Measurements from ENCODE around the gene RUNX2.
A peak's percentile ranks its signal among the peaks of the same experiment; 100 is the strongest.

Gene RUNX2

GRCh38 chr6:45375449-45375848 is 47.3 kb downstream of the RUNX2 start:
- Mint-ChIP-seq H3K9me3 (no peaks in the 10 kb centered on the region), H3K4me3 (peak overlapping the region; percentile 45), H3K36me3 (ENCODE audit: low read depth) (peaks cover 18% of the 10 kb centered on the region), H3K27ac (peak overlapping the region; percentile 10), H3K4me1 (ENCODE audit: low read depth) (peaks cover 61% of the 10 kb centered on the region), H3K27me3 (no peaks in the 10 kb centered on the region)
- DNase-seq, result no peak

GRCh38 chr6:45376310-45377042 is 48.3 kb downstream of the RUNX2 start:
- Mint-ChIP-seq H3K27me3 (no peaks in the 10 kb centered on the region), H3K4me1 (ENCODE audit: low read depth) (peaks cover 52% of the 10 kb centered on the region), H3K27ac (peak overlapping the region; percentile 99)

GRCh38 chr6:45377043-45377553 is 49.0 kb downstream of the RUNX2 start:
- Mint-ChIP-seq H3K27ac (peak overlapping the region; percentile 99), H3K27me3 (no peaks in the 10 kb centered on the region), H3K4me1 (ENCODE audit: low read depth) (peaks cover 46% of the 10 kb centered on the region), H3K36me3 (ENCODE audit: low read depth) (peaks cover 16% of the 10 kb centered on the region), H3K4me3 (peak overlapping the region; percentile 99), H3K9me3 (no peaks in the 10 kb centered on the region)
- no peak for DNase-seq

More at GRCh38 chr6:45376310-45377042, 48.3 kb downstream of the RUNX2 start:
- Mint-ChIP-seq H3K4me3 (peak overlapping the region; percentile 99), H3K9me3 (no peaks in the 10 kb centered on the region), H3K36me3 (ENCODE audit: low read depth) (peaks cover 16% of the 10 kb centered on the region)
- no peak for DNase-seq

GRCh38 chr6:45377554-45378333 is 49.6 kb downstream of the RUNX2 start, which contains the start of gene SUPT3H:
Gene SUPT3H (minus strand): TSS chr6:45377934.
- DNase-seq, result peak; percentile 95
- Mint-ChIP-seq H3K4me3 (peak within 1 kb of the TSS; percentile 99), H3K27me3 (no peaks in the 10 kb centered on the region), H3K4me1 (ENCODE audit: low read depth) (peaks cover 41% of the 10 kb centered on the region), H3K27ac (peak within 1 kb of the TSS; percentile 99), H3K36me3 (ENCODE audit: low read depth) (peaks cover 16% of the 10 kb centered on the region), H3K9me3 (no peaks in the 10 kb centered on the region)

- no peak for DNase-seq
- Mint-ChIP-seq H3K9me3 (no peaks in the 10 kb centered on the region), H3K27ac (peak overlapping the region; percentile 99)
These were observed 50.3 kb downstream of the RUNX2 start for GRCh38 chr6:45378334-45378926.

GRCh38 chr6:45382391-45382790 is 54.3 kb downstream of the RUNX2 start:
- Mint-ChIP-seq H3K9me3 (no peaks in the 10 kb centered on the region), H3K4me3 (no peak overlapping the region), H3K36me3 (ENCODE audit: low read depth) (peaks cover 10% of the 10 kb centered on the region), H3K4me1 (ENCODE audit: low read depth) (peaks cover 11% of the 10 kb centered on the region), H3K27me3 (no peaks in the 10 kb centered on the region), H3K27ac (no peak overlapping the region)
- DNase-seq, result no peak

More at GRCh38 chr6:45378334-45378926, 50.3 kb downstream of the RUNX2 start:
- no peaks in the 10 kb centered on the region for H3K27me3 Mint-ChIP-seq
- H3K4me3 Mint-ChIP-seq, result peak overlapping the region; percentile 99
- peaks cover 35% of the 10 kb centered on the region for H3K4me1 Mint-ChIP-seq (ENCODE audit: low read depth)
- peaks cover 16% of the 10 kb centered on the region for H3K36me3 Mint-ChIP-seq (ENCODE audit: low read depth)

- no peak overlapping the region for H3K4me3 Mint-ChIP-seq
- no peak for DNase-seq
- no peaks in the 10 kb centered on the region for H3K27me3 Mint-ChIP-seq
- peaks cover 3% of the 10 kb centered on the region for H3K9me3 Mint-ChIP-seq
- peaks cover 9% of the 10 kb centered on the region for H3K4me1 Mint-ChIP-seq (ENCODE audit: low read depth)
- H3K36me3 Mint-ChIP-seq (ENCODE audit: low read depth), result peaks cover 1% of the 10 kb centered on the region
- no peak overlapping the region for H3K27ac Mint-ChIP-seq
These were observed 58.4 kb downstream of the RUNX2 start for GRCh38 chr6:45386501-45386900.

- no peak overlapping the region for H3K4me3 Mint-ChIP-seq
- no peak for DNase-seq
- H3K27me3 Mint-ChIP-seq, result no peaks in the 10 kb centered on the region
- H3K36me3 Mint-ChIP-seq (ENCODE audit: low read depth), result peaks cover 3% of the 10 kb centered on the region
- peaks cover 5% of the 10 kb centered on the region for H3K9me3 Mint-ChIP-seq
- peaks cover 11% of the 10 kb centered on the region for H3K4me1 Mint-ChIP-seq (ENCODE audit: low read depth)
- no peak overlapping the region for H3K27ac Mint-ChIP-seq
These were observed 59.1 kb downstream of the RUNX2 start for GRCh38 chr6:45387236-45387635.

GRCh38 chr6:45388328-45388727 is 60.2 kb downstream of the RUNX2 start:
- Mint-ChIP-seq H3K27ac (no peak overlapping the region), H3K27me3 (no peaks in the 10 kb centered on the region), H3K4me3 (no peak overlapping the region), H3K9me3 (peaks cover 12% of the 10 kb centered on the region), H3K4me1 (ENCODE audit: low read depth) (peaks cover 11% of the 10 kb centered on the region), H3K36me3 (ENCODE audit: low read depth) (peaks cover 5% of the 10 kb centered on the region)
- DNase-seq, result no peak

GRCh38 chr6:45394586-45395095 is 66.5 kb downstream of the RUNX2 start:
- Mint-ChIP-seq H3K27ac (no peak overlapping the region), H3K4me3 (no peak overlapping the region), H3K36me3 (ENCODE audit: low read depth) (peaks cover 7% of the 10 kb centered on the region), H3K4me1 (ENCODE audit: low read depth) (peaks cover 27% of the 10 kb centered on the region), H3K9me3 (peaks cover 12% of the 10 kb centered on the region), H3K27me3 (no peaks in the 10 kb centered on the region)
- no peak for DNase-seq

- no peak for DNase-seq
- Mint-ChIP-seq H3K4me3 (no peak overlapping the region), H3K36me3 (ENCODE audit: low read depth) (peaks cover 2% of the 10 kb centered on the region)
These were observed 70.1 kb downstream of the RUNX2 start for GRCh38 chr6:45398075-45398813.

GRCh38 chr6:45400021-45400420 is 71.9 kb downstream of the RUNX2 start:
- no peak for DNase-seq
- H3K36me3 Mint-ChIP-seq (ENCODE audit: low read depth), result no peaks in the 10 kb centered on the region
- no peaks in the 10 kb centered on the region for H3K27me3 Mint-ChIP-seq
- no peak overlapping the region for H3K27ac Mint-ChIP-seq
- peaks cover 11% of the 10 kb centered on the region for H3K4me1 Mint-ChIP-seq (ENCODE audit: low read depth)
- H3K4me3 Mint-ChIP-seq, result no peak overlapping the region
- no peaks in the 10 kb centered on the region for H3K9me3 Mint-ChIP-seq

More at GRCh38 chr6:45398075-45398813, 70.1 kb downstream of the RUNX2 start:
- no peaks in the 10 kb centered on the region for H3K27me3 Mint-ChIP-seq
- no peak overlapping the region for H3K27ac Mint-ChIP-seq
- H3K9me3 Mint-ChIP-seq, result peaks cover under 1% of the 10 kb centered on the region
- H3K4me1 Mint-ChIP-seq (ENCODE audit: low read depth), result peaks cover 16% of the 10 kb centered on the region

- DNase-seq, result no peak
- Mint-ChIP-seq H3K27ac (no peak overlapping the region), H3K4me1 (ENCODE audit: low read depth) (peaks cover 26% of the 10 kb centered on the region), H3K27me3 (no peaks in the 10 kb centered on the region), H3K9me3 (no peaks in the 10 kb centered on the region), H3K36me3 (ENCODE audit: low read depth) (no peaks in the 10 kb centered on the region), H3K4me3 (no peak overlapping the region)
These were observed 83.8 kb downstream of the RUNX2 start for GRCh38 chr6:45411959-45412358.

- Mint-ChIP-seq H3K9me3 (no peaks in the 10 kb centered on the region), H3K36me3 (ENCODE audit: low read depth) (no peaks in the 10 kb centered on the region), H3K27ac (no peak overlapping the region), H3K27me3 (peaks cover 5% of the 10 kb centered on the region), H3K4me1 (ENCODE audit: low read depth) (peaks cover 39% of the 10 kb centered on the region), H3K4me3 (no peak overlapping the region)
- DNase-seq, result peak; percentile 42
These were observed 87.2 kb downstream of the RUNX2 start for GRCh38 chr6:45415315-45415714.
